H9 (cell line): Measurements from ENCODE around the gene FXYD1. TPM values are rescaled to one million over a fixed set of nuclear protein-coding genes. Genes with fewer than 3 reads are reported as not detected.

Experiments used
- DNase-seq: peaks from one replicate; pipeline ENCODE4 v3.0.0-alpha.2; 2017
- H2AFZ ChIP-seq: one replicate; pipeline ENCODE4 v1.6.1; 2013; ENCODE audit warnings: mild to moderate bottlenecking, low read length, control low read depth, moderate library complexity
- H2AK5ac ChIP-seq: 2 replicates; pipeline ENCODE4 v1.6.1; 2013; ENCODE audit warnings: low read length, control low read depth, mixed read lengths; ENCODE audit not compliant: insufficient read length
- H2BK120ac ChIP-seq: one replicate; pipeline ENCODE4 v1.6.1; 2013; ENCODE audit warnings: low read depth, mild to moderate bottlenecking, low read length, control low read depth, inconsistent platforms; ENCODE audit not compliant: poor library complexity, severe bottlenecking
- H2BK12ac ChIP-seq: 2 replicates; pipeline ENCODE4 v1.6.1; 2013; ENCODE audit warnings: low read length, control low read depth, mixed read lengths, low read depth; ENCODE audit not compliant: insufficient read length
- H2BK15ac ChIP-seq: 2 replicates; pipeline ENCODE4 v1.6.1; 2013; ENCODE audit warnings: low read depth, low read length, control low read depth
- H2BK20ac ChIP-seq: one replicate; pipeline ENCODE4 v1.6.1; 2013; ENCODE audit warnings: low read depth, mild to moderate bottlenecking, low read length, control low read depth, inconsistent platforms; ENCODE audit not compliant: poor library complexity, severe bottlenecking
- H2BK5ac ChIP-seq: 2 replicates; pipeline ENCODE4 v1.6.1; 2013; ENCODE audit warnings: low read length, control low read depth, mixed read lengths; ENCODE audit not compliant: insufficient read length
- H3K14ac ChIP-seq: 2 replicates; pipeline ENCODE4 v1.6.1; 2013; ENCODE audit warnings: low read length, control low read depth; ENCODE audit not compliant: insufficient read depth
- H3K18ac ChIP-seq: 2 replicates; pipeline ENCODE4 v1.6.1; 2013; ENCODE audit warnings: low read depth, mild to moderate bottlenecking, mixed read lengths, low read length, control low read depth; ENCODE audit not compliant: insufficient read length
- H3K23ac ChIP-seq: 2 replicates; pipeline ENCODE4 v1.6.1; 2013; ENCODE audit warnings: low read length, control low read depth, mixed read lengths, low read depth; ENCODE audit not compliant: insufficient read length
- H3K23me2 ChIP-seq: 2 replicates; pipeline ENCODE4 v1.6.1; 2013; ENCODE audit warnings: low read depth, mild to moderate bottlenecking, mixed read lengths, low read length, control low read depth; ENCODE audit not compliant: insufficient read length, poor library complexity, severe bottlenecking
- H3K27ac ChIP-seq: 2 replicates; pipeline ENCODE4 v1.5.1; 2013; ENCODE audit warnings: low read length, control low read depth, mixed read lengths, low read depth; ENCODE audit not compliant: insufficient read length
- H3K27me3 ChIP-seq: 2 replicates; pipeline ENCODE4 v1.6.1; 2013; ENCODE audit warnings: low read length, control low read depth, inconsistent platforms; ENCODE audit not compliant: insufficient read depth
- H3K4ac ChIP-seq: 2 replicates; pipeline ENCODE4 v1.6.1; 2013; ENCODE audit warnings: low read depth, mild to moderate bottlenecking, control low read depth, inconsistent platforms, low read length, moderate library complexity
- H3K4me1 ChIP-seq: 2 replicates; pipeline ENCODE4 v1.6.1; 2013; ENCODE audit warnings: low read length, control low read depth, inconsistent platforms; ENCODE audit not compliant: insufficient read depth
- H3K4me2 ChIP-seq: 2 replicates; pipeline ENCODE4 v1.6.1; 2013; ENCODE audit warnings: low read length, control low read depth, mixed read lengths; ENCODE audit not compliant: insufficient read length, insufficient read depth
- H3K56ac ChIP-seq: 2 replicates; pipeline ENCODE4 v1.6.1; 2013; ENCODE audit warnings: low read depth, mild to moderate bottlenecking, mixed read lengths, low read length, control low read depth; ENCODE audit not compliant: insufficient read length
- H3K79me1 ChIP-seq: 2 replicates; pipeline ENCODE4 v1.6.1; 2013; ENCODE audit warnings: low read depth, mild to moderate bottlenecking, moderate library complexity, low read length, control low read depth, inconsistent platforms; ENCODE audit not compliant: insufficient read depth, poor library complexity, severe bottlenecking
- H3K79me2 ChIP-seq: 2 replicates; pipeline ENCODE4 v1.6.1; 2013; ENCODE audit warnings: low read length, control low read depth, inconsistent platforms; ENCODE audit not compliant: insufficient read depth
- H3K9ac ChIP-seq: 2 replicates; pipeline ENCODE4 v1.6.1; 2013; ENCODE audit warnings: low read length, control low read depth, mixed read lengths; ENCODE audit not compliant: insufficient read length; ENCODE audit errors: extremely low read depth
- H3K9me3 ChIP-seq: one replicate; pipeline ENCODE4 v1.6.1; 2013; ENCODE audit warnings: low read depth, low read length, inconsistent platforms; ENCODE audit not compliant: control insufficient read depth
- H3T11ph ChIP-seq: one replicate; pipeline ENCODE4 v1.6.1; 2013; ENCODE audit warnings: mild to moderate bottlenecking, low read length, control low read depth, inconsistent platforms
- H4K20me1 ChIP-seq: one replicate; pipeline ENCODE4 v1.6.1; 2013; ENCODE audit not compliant: control insufficient read depth, insufficient read length, insufficient read depth
- H4K5ac ChIP-seq: 2 replicates; pipeline ENCODE4 v1.6.1; 2013; ENCODE audit warnings: low read depth, mild to moderate bottlenecking, mixed read lengths, low read length, control low read depth; ENCODE audit not compliant: insufficient read length
- H4K8ac ChIP-seq: replicated peaks from 2 replicates; pipeline ENCODE4 v1.6.1; 2013; ENCODE audit warnings: low read length, control low read depth, mixed read lengths, low read depth; ENCODE audit not compliant: insufficient read length
- H4K91ac ChIP-seq: 2 replicates; pipeline ENCODE4 v1.6.1; 2013; ENCODE audit warnings: low read depth, mild to moderate bottlenecking, moderate library complexity, mixed read lengths, low read length, control low read depth; ENCODE audit not compliant: insufficient read length
- H3K27ac Mint-ChIP-seq, 3 experiments: 2 replicates in 2 of 3; 3 replicates in 1 of 3; pipeline ENCODE4 v1.8.0; 2020 to 2021; ENCODE audit warnings: mixed read lengths in 3 of 3, mild to moderate bottlenecking in 1 of 3, moderate library complexity in 1 of 3
- H3K27me3 Mint-ChIP-seq: 2 replicates; pipeline ENCODE4 v1.8.0; 2021; ENCODE audit warnings: low read depth, mild to moderate bottlenecking, moderate library complexity, mixed read lengths
- H3K36me3 Mint-ChIP-seq, 3 experiments: 2 replicates in 2 of 3; 3 replicates in 1 of 3; pipeline ENCODE4 v1.8.0; 2020 to 2021; ENCODE audit warnings: low read depth in 3 of 3, mixed read lengths in 3 of 3; ENCODE audit not compliant: insufficient read depth in 1 of 3
- H3K4me1 Mint-ChIP-seq, 2 experiments: 2 replicates each; pipeline ENCODE4 v1.8.0; 2020; ENCODE audit warnings: mixed read lengths in 2 of 2
- H3K4me3 Mint-ChIP-seq, 2 experiments: 2 replicates in 1 of 2; 3 replicates in 1 of 2; pipeline ENCODE4 v1.8.0; 2020 to 2021; ENCODE audit warnings: mild to moderate bottlenecking in 2 of 2, mixed read lengths in 2 of 2, moderate library complexity in 1 of 2
- H3K9me3 Mint-ChIP-seq, 2 experiments: 2 replicates in 1 of 2; 3 replicates in 1 of 2; pipeline ENCODE4 v1.8.0; 2020; ENCODE audit warnings: mild to moderate bottlenecking in 2 of 2, mixed read lengths in 2 of 2, moderate library complexity in 1 of 2
- CTCF ChIP-seq: fragments of 200-600 bp; sonication (generic); conservative IDR thresholded peaks from 3 replicates; pipeline ENCODE4 v1.8.0; 2021; ENCODE audit warnings: antibody characterized with exemption, mild to moderate bottlenecking
- WGBS: extraction: QIAGEN DNeasy Blood & Tissue Kit; methylation state at CpG from one replicate; pipeline ENCODE4 v1.1.7; 2013; ENCODE audit warnings: missing lambda C conversion rate, low lambda C conversion rate, mixed read lengths; ENCODE audit not compliant: insufficient read length; ENCODE audit errors: extremely low coverage; 5-methylcytosine and 5-hydroxymethylcytosine counted together
- total RNA-seq: library from RNA; stranded (reverse); gene quantifications from 2 replicates; pipeline ENCODE4 v1.2.1, GENCODE V29; 2021

Gene FXYD1
- total RNA-seq, 1 experiment from 2014 or later: 7.7 TPM

- Histone ChIP-seq H3K18ac (no peak overlapping the region), H2AFZ (no peak overlapping the region), H3K79me2 (no peaks in the 10 kb centered on the region), H3K4me2 (peak overlapping the region; percentile 2), H3K27ac (no peak overlapping the region), H2BK120ac (no peak overlapping the region), H2AK5ac (no peak overlapping the region), H3K56ac (no peak overlapping the region), H4K20me1 (no peaks in the 10 kb centered on the region), H3T11ph (no peak overlapping the region), H3K4ac (no peak overlapping the region), H3K9me3 (no peaks in the 10 kb centered on the region), H2BK20ac (no peak overlapping the region), H3K23ac (no peak overlapping the region), H4K8ac (no peak overlapping the region), H3K79me1 (no peaks in the 10 kb centered on the region), H3K14ac (no peak overlapping the region), H2BK15ac (no peak overlapping the region), H3K4me1 (no peaks in the 10 kb centered on the region), H4K91ac (no peak overlapping the region), H4K5ac (no peak overlapping the region), H2BK12ac (no peak overlapping the region), H2BK5ac (no peak overlapping the region), H3K23me2 (no peaks in the 10 kb centered on the region), H3K9ac (no peak overlapping the region), H3K27me3 (no peaks in the 10 kb centered on the region; the same call in 1 of the 2 replicates)
- Mint-ChIP-seq H3K36me3 (peaks cover 0 to 3% (median 0%) of the 10 kb centered on the region in 3 experiments; a peak in 1 of 7 replicates), H3K4me1 (peaks cover 18 to 30% of the 10 kb centered on the region in 2 experiments), H3K27me3 (peaks cover 21% of the 10 kb centered on the region), H3K4me3 (peak overlapping the region in 1 of 2 experiments; percentile 30; a peak in 1 of 5 replicates), H3K9me3 (no peaks in the 10 kb centered on the region; a peak in 1 of 5 replicates), H3K27ac (no peak overlapping the region)
- peak; percentile 96 for TF ChIP-seq CTCF
- peak; percentile 84 for DNase-seq
- WGBS: no CpG with 5 or more reads among the region's 7 CpGs
Observed at GRCh38 chr19:35135389-35135909, 3.2 kb upstream of the FXYD1 start.
